ENCODE measurements around the gene VWA3B. TPM values are rescaled to one million over a fixed set of nuclear protein-coding genes. Genes with fewer than 3 reads are reported as not detected.
"Not testable (repeated sequence)": the region's sequence is repeated elsewhere in the genome, so short reads cannot be mapped to it uniquely, and the experiment has no call there.

The VWA3B gene, protein sequence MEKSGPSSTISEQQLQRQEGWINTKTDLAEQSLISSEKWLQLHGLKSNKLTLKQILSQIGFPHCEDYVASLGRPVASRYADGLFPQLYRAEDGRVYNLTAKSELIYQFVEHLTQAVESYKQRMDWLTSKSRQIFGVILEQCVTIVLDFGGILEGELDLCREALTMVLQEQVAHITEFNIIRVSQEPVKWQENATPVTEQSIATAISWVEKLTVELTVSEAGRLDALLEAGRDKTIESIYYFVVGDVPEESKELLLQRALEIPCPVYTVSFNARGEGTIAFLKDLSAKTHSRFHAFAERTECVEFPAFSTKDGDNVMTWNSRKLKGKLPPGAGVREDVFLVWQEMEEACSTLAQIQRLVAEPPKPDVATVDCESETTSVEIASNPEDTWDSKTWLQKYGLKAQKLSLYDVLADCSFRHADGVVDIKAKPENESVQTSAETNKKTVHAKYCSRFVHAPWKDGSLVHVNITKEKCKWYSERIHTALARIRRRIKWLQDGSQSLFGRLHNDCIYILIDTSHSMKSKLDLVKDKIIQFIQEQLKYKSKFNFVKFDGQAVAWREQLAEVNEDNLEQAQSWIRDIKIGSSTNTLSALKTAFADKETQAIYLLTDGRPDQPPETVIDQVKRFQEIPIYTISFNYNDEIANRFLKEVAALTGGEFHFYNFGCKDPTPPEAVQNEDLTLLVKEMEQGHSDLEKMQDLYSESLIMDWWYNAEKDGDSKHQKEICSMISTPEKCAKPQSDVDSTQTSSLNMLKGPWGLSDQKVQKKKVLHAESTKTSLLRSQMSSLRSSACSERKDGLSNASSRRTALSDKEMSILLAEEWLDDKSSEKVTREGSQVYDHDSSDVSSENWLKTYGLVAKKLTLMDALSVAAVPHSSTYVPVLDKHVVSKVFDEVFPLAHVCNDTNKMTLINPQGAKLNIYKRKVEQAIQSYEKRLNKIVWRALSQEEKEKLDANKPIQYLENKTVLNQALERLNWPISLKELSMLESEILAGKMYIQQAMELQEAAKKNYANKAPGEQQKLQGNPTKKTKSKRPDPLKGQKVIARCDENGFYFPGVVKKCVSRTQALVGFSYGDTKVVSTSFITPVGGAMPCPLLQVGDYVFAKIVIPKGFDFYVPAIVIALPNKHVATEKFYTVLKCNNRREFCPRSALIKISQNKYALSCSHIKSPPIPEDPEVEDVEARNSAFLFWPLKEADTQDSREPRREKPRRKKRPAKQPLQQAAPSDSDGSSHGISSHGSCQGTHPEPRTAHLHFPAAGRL (N-terminal part only)
- not detected for polyA plus RNA-seq (2013, experiment 1 of 2; ENCODE audit: insufficient read length)
- not detected for polyA plus RNA-seq (2013, experiment 2 of 2; ENCODE audit: insufficient read length)

DNA sequence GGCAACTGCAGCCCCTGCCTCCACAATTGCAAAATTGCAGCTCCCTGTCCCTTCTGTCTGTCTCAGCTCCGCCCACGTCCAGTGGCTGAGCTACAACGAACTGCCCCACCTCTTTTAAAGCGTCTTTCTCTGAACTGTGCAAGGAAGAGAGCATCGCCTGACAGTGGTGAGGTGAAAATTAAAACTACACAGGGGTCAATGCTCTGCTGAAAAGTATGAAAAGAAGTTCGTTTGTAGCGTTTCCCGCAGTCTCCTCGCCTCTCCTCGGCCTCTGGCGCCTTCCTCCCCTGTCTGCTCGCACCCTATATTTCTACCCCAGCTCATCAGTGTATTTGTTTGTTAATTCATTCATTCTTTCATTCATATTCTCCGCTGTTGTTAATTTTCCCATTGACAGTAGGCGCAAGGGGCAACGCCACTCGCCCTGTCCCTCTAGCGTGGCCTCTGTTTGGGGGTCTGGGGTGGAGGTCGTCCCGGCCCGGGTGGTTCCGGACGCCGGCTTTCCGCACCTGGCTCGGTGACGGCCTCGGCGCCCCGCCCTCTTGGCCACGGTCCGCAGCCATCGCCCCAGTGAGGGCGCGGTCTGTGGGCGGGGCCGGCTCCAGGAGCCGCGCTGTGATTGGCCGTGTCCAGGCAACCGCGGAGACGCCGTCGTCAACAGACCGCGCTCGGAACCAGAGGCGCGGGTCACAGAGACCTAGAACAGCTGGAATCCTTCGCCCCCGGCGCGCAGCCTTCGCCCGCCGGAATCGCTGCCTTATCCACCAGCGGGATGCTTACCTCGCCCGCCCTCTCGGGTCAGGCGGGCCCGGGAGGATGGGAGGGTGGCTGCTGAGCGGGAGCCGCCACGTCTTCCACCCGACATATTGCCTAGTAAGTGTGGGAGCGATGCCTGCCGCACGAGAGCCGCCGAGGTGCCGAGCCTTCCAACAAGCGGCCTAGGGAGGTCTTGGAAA lies at the start of gene VWA3B:
VWA3B (plus strand) TSS at position 677 of the 956 bp plus-strand sequence. CDS start 5,926 bp downstream, outside the sequence.
- DNase-seq: peak; percentile 25

DNA sequence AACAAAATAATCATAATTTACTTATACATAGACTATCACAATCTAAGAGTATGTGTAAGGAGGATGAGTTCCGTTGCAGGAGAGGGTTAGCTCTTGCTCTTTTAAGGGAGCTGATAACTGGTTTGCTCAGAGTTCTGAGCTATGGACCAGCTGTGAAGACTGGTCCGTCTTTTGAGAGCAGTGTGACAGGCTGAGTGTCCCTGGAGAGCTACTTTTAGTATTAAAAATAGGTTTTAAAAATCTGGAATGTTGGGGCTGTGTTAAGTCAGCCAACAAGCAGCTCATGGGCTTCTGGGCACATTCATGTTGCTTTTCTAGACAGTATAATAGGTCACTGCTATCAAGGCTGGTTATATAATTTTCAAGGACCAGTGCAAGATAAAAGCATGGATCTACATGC lies 49.8 kb upstream of the VWA3B start:
- no peak for DNase-seq

DNA sequence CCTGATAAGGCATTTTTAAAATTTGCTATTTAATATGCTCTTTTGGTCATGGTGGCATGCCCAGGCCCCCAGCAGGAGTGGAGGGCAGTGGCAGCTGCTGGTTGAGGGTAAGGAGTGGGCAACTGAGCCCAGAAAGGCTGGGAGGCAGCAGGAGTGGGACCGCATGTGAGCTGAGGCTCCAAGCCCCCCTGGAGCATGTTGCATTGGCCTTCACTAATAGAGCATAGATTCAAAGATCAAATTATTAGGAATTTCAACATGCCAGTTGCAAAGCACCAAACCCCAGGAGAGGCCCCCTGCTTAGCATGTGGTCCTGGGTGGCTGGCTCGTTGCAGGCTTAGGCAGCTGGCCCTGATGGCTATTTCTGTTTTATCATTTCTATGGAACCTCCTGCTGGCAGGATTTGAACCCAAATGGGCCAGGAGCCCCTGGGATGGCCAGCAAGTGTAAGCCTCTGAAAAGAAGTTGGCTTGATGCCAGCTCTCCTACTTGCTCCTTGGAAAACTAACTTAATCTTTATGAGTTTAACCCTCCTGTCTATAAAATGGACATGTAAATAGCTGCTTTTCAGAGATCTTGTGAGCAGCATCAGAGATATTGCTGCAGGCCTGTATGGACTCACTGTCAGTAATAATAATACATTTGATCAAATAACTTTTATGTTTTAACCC lies 49.2 kb upstream of the VWA3B start:
- no peak for DNase-seq

DNA sequence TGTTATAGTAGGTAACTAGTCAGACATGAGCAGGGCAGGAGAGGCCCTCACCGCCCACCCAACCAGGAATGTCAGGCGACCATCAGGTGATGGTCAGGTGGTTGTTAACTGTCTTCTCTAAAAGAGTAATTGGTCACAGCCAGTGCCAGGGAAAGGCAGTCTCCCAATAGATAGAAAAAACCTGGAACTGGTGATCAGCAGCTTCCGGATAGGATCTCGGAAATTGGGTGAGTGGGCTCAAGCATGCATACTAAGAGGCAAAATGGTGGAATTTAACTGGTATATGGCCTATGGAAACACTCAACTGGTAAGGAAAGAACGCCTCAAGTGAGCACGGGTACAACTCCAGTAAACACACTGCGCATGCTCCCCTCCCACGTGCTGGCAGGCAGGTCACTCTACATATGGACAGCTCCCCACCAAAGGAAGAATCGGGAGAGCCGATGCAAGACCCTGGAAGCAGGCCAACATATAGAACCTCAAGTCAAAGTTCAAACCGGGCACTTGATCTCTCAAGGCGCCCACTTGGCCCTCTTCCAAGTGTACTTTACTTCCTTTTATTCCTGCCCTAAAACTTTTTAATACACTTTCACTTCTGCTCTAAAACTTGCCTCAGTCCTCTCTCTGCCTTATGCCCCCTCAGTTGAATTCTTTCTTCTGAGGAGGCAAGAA lies 47.7 kb upstream of the VWA3B start:
- no peak for DNase-seq

DNA sequence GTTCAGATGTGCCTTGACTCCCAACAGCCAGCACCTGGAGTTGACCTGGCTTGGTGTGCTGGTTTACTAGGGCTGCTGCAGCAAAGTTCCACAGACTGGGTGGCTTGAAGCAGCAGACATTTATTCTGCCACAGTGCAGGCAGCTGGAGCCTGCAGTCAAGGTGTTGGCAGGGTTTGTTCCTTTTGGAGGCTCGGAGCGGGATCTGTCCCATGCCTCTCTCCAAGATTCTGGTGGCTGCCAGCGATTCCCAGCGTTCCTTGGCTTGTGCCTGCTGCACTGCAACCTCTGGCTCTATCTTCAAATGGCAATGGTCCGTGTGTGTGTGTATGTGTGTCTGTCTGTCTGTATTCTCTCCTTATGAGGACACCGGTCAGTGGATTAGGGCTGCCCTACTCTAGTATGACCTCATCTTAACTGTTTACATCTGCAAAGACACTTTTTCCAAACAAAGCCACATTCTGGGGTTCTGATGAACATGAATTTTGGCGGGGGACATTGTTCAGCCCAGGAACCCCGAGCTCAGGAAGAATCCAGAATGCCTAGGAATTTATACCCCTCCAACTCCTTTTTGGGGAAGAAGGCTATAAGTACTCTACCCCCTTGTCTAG lies 46.5 kb upstream of the VWA3B start:
- DNase-seq: no peak

DNA sequence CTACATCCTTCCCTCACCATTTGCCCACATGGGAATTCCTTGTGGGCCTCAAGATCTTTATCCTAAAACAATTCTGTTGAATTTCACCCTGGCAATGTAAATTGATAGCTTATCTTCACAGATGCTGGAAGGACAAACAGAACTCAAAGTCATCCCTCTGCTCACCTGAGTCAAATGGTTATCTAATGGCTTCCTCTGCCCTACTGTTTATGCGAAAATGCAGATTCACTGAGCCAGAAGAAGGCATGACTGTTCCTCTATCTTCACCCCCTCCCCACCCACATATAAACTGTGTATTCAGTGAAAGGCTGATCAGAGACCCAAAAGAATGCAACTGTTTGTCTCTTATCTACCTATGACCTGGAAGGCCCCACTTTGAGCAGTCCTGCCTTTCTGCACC lies 43.9 kb upstream of the VWA3B start:
- no peak for DNase-seq

DNA sequence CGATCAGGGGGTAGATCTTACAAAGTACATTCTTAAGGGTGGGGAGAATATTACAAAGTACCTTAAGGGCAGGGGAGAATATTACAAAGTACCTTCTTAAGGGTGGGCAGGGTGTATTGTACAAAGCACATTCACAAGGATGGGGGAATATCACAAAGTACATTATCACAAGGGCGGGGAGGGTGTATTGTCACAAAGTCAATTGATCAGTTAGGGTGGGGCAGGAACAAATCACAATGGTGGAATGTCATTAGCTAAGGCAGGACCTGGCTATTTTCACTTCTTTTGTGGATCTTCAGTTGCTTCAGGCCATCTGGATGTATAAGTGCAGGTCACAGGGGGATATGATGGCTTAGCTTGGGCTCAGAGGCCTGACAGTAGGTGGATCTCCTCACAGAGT lies 42.2 kb upstream of the VWA3B start:
- DNase-seq: not testable (repeated sequence)

DNA sequence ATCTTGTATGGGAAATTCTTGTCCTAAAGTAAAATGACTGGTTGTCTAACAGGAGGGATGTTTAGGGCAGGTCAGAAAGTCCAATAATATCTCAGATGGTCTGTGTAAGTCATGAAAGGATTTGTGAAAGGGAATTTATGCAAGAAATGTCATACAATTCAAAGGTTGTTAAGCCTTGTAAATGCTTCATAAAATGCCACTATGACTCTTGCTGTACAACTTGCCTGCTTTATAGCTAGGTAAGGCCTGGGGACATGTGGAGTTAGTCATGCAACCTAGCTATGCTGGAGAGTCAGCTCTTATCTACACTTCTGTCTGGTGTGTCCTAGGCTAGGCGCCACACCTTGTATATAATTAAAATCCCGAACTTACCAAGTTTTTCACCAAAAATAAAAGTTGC lies 36.9 kb upstream of the VWA3B start:
- DNase-seq: no peak

DNA sequence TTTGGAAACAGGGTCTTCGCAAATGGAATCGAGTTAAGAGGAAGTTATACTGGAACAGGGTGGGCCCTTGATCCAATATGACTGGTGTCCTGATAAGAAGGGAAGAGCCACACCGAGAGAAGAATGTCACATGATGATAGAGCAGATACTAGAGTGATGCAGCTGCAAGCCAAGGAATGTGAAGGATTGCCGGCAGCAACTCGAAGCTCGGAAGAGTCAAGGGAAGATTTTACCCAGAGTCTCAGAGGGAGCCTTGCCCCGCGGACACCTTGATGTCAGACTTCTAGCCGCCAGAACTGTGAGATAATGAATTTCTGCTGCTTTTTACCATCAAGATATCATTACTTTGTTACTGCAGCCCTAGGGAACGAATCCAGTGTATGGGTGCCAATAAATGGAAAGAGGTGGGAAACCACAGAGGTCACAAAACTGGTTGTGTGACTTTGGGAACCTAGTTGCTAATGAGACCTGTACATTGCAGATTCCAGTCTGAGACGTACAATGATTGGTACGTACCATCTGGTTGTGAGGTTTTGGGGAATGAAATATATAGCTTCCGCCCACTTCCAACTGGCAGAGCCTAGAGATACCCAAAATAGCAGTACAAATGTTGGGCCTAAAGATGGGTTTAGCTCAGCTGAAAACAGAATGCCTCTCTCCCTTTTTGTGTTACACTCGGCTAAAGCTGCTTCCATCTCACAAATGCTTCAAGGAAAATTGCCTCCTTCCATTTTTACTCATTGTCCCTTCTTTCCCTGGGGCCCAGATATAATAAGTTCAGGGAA lies 28.6 kb upstream of the VWA3B start:
- no peak for DNase-seq

DNA sequence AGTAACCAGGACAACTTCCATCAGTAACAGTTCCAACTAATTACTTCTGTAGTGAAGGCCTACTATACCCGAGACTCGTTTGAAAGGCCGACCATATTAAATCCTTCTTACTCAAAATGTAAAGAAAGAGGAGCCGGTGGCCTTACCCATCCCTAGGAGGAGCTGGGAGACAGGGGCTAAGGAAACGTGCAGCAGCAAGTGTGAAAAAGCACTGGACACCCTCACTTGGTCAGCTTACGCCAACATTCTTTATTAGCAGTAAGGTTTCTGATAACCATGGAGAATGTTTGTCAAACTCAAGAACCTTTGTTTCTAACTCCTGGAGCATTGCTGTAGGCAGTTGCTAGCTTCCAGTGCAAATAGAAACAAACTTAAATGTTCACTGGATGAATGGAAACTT lies 26.7 kb upstream of the VWA3B start:
- DNase-seq: no peak

DNA sequence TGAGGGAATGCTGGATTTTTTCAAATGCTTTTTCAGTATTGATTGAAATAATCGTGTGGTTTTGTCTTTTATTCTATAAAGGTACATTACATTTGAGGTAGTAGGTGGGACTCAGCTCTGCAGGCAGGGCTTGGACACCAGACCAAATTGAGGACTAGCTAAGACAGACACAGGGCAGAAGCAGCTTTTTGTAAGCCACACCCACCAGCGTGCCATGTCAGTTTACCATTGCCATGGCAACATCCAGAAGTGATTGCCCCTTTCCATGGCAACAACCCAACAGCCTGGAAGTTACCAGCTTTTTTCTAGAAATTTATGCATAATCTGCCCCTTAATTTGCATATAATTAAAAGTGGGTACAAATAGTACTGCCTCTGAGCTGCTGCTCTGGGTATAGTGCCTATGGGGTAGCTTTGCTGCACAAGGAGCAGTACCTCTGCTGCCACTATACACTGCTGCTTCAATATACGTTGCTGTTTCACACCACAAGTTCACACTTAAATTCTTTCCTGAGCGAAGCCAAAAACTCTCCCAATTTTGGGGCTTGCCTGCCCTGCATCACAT lies 23.6 kb upstream of the VWA3B start:
- DNase-seq: no peak

DNA sequence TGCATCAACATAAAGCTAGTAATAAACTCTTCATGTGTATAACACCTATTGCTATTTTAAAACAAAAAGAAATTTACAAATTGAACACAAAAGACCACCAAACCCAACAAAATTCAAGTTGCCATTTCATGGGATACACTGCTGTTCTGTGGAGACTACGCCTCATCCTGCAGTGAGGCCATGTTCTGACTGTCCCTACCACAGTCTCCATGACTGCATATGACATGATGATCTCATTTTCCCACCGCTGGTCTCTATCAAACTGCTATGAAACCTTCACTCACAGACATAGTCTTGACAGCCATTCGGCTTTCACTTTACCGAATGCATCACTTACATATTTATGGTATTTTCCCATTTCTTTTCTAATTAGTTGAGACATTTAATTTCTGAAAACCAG lies 21.2 kb upstream of the VWA3B start:
- DNase-seq: no peak

DNA sequence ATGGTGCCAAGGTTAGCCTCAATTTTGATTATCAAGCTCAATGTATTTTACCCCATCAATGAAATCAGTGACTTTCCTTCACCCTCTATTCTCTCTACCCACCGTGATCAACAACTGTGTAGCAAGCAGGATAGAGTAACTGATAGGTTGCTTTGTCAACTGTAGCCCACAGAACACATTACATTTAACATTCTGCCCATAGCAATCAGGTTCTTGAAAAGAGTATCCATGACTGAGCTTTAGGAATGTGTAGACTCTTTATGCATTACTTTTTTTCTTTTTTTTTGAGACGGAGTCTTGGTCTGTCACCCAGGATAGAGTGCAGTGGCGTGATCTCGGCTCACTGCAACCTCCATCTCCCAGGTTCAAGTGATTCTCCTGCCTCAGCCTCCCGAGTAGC lies 19.8 kb upstream of the VWA3B start:
- DNase-seq: no peak

DNA sequence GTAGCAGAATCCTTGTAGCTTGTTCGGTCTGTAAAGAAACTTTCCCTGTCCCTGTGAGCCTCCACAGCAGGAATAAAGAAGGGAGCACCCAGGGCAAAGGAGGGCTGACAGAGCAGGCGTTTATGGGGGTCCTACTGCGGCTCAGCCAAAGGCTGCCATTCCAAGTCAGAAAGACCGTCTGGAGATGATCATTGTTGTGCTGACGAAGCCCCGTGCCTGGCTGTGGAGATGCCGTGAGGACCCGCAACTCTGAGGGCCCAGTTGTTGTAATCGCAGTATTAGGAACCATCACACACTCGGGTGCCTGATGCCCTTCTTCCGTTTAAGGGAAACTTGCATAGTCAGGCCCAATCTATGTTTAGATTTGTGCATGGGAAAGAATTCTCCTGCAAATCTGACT lies 16.9 kb upstream of the VWA3B start:
- no peak for DNase-seq

DNA sequence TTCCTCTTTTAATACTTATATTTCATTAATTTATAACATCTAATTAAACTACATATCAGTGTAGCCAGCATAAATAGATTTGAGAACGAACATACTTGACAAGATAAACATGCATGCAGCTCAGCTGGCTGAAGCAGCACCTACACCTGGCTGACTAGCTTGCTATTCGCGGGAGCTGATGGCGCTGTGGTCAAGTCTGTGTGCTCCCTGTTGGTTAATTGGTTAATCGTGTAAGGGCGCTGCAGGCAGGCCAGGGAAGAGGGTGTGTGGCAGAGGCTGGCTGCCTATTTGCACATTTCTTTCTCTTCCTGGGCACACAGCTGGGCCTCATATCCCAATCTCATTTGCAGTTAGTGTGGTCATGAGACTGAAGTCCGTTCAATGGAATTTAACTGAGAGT lies 14.5 kb upstream of the VWA3B start:
- DNase-seq: no peak

DNA sequence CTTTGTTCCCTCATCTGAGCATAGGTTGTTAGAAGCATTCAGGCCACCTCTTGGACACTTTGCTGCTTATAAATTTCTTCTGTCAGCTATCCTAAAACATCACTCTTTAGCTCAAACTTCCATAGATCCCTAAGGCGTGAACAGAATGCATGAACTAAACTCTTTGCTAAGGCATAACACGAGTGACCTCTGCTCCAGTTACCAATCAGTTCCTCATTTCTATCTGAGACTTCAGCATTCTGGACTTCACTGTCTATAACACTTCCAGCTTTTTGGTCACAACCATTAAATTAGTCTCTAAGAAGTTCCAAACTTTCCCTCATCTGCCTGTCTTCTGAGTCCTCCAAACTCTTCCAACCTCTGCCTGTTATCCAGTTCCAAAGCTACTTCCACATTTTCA lies 8.3 kb upstream of the VWA3B start:
- DNase-seq: no peak

DNA sequence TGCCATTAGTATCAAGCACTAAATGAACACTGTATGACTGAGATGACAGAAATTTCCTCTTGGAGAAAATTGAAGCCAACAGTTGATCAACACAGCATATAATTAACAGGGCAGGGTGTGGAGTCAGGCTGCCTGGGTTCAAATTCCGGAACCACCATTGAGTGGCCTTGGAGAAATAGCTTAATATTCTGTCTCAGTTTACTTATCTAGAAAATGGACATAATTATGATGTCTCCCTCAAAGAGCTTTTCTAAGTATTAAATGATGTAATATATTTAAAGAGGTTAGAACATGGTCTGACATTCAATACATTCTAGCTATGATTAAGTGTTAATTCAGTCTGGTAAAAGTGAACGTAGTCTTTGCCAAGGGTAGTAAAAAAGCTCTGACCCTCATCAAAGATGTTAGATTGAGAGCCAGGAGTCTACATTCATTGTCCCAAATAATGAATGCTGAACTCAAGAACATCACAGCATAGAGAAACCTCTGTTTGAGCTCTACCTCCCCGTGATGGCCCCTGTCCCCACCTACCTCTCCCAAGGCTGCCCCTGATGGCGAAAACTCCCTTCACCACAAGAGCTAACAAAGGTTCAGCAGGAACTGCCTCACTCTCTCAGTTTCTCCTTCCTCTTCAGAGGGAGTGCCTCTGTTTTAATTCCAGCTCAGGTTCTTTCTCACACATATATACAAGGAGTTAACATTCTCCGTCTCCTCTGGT lies 2.7 kb upstream of the VWA3B start:
- DNase-seq: no peak

DNA sequence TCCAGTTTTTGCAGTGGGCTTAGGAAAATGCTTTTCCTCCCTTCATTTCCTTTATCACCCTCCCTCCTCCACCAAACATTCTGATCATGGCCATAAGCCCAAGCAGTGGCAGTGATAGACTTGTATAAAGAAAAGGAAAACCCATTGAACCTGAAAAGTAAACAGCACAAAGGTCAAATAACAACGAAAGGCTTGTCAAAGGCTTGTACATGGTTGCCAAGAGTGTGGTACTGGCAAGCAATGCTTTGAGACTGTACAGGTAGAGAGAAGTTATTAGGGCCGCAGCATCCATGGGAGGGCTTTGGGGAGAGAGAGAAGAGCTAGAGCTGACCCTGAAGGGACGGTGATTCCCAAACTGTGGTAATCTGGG lies 2.1 kb upstream of the VWA3B start:
- no peak for DNase-seq
